Brain microvascular endothelial cell (primary cell): Measurements from ENCODE around the gene RNF222.

ENCODE experiments used
- DNase-seq: peaks from one replicate; pipeline ENCODE4 v3.0.0-alpha.2; 2020
- H3K27ac ChIP-seq: fragments of 250-450 bp; sonication (Bioruptor Pico); 2 replicates; pipeline ENCODE4 v1.5.1; 2020; ENCODE audit warnings: mild to moderate bottlenecking, moderate library complexity
- H3K27me3 ChIP-seq: fragments of 250-450 bp; sonication (Bioruptor Pico); replicated peaks from 2 replicates; pipeline ENCODE4 v1.5.1; 2020; ENCODE audit warnings: mild to moderate bottlenecking
- H3K36me3 ChIP-seq: fragments of 250-450 bp; sonication (Bioruptor Pico); replicated peaks from 2 replicates; pipeline ENCODE4 v1.5.1; 2020; ENCODE audit warnings: mild to moderate bottlenecking
- H3K4me3 ChIP-seq: 2 replicates; pipeline ENCODE4 v1.5.1; 2011; ENCODE audit warnings: low read depth, mild to moderate bottlenecking, control low read depth, low read length, moderate library complexity
- in situ Hi-C: cut with HindIII; loops from 2 replicates; pipeline ENCODE4 v1.10.0; 2017; ENCODE audit warnings: low sequenced_read_pairs, low pct_ligation_motif_present
- TF ChIP-seq, protein P1 (sequence below): IDR thresholded peaks from 2 replicates; pipeline ENCODE4 v1.5.1; 2011; ENCODE audit warnings: low read depth, mild to moderate bottlenecking, moderate library complexity, low read length, control low read depth, inconsistent platforms; ENCODE audit errors: missing control alignments

Gene RNF222, protein sequence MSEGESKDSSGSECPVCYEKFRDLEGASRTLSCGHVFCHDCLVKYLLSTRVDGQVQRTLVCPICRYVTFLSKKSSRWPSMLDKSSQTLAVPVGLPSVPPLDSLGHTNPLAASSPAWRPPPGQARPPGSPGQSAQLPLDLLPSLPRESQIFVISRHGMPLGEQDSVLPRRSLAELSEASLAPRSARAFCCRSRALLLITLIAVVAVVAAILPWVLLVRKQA

DNA sequence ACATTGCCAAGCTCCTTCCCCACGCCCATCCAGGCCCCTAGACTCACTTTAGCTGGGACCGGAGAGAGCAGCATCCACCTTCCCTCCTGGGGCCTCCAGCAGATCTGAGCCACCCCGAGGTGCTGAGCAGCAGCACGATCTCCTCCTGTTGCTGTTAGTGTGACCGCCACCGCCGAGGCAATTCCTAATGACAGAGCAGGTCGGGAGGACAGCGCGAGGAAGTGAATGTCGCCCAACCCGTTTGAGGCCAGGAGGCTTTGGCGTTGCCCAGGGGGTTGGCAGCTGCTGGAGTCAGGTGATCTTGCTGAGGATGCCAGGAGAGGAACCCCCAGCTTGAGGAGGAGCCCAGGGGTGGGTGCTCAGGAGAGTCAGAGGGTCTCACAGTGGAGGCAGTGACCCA lies at the start of gene RNF222:
Gene RNF222 (minus strand): TSS at position 192 of the 400 bp plus-strand sequence. CDS start 4,366 bp downstream, outside the sequence.
- TF ChIP-seq, protein P1, sequence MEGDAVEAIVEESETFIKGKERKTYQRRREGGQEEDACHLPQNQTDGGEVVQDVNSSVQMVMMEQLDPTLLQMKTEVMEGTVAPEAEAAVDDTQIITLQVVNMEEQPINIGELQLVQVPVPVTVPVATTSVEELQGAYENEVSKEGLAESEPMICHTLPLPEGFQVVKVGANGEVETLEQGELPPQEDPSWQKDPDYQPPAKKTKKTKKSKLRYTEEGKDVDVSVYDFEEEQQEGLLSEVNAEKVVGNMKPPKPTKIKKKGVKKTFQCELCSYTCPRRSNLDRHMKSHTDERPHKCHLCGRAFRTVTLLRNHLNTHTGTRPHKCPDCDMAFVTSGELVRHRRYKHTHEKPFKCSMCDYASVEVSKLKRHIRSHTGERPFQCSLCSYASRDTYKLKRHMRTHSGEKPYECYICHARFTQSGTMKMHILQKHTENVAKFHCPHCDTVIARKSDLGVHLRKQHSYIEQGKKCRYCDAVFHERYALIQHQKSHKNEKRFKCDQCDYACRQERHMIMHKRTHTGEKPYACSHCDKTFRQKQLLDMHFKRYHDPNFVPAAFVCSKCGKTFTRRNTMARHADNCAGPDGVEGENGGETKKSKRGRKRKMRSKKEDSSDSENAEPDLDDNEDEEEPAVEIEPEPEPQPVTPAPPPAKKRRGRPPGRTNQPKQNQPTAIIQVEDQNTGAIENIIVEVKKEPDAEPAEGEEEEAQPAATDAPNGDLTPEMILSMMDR: no peak
- Histone ChIP-seq H3K27ac (no peak within 1 kb of the TSS), H3K4me3 (no peak within 1 kb of the TSS), H3K36me3 (no peaks in the 10 kb centered on the region), H3K27me3 (no peaks in the 10 kb centered on the region)
- in situ Hi-C loops: no loop called here
- no peak for DNase-seq

DNA sequence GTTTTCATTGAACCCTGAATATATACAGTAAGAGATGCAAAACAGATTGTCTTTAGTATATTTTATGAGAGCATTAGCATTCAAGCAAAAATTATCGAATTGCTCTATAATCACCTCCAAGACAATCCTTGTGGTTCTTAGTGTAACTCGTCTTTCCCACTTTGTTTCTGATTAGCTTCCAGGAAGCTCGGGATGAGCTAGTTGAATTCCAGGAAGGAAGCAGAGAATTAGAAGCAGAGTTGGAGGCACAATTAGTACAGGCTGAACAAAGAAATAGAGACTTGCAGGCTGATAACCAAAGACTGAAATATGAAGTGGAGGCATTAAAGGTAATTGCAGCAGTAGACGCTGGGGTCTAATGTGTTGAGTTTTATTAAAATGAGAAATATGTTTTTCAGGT lies 47.9 kb upstream of the RNF222 start:
- DNase-seq: no peak
- in situ Hi-C loops: no loop called here
- TF ChIP-seq, protein P1: no peak
- Histone ChIP-seq H3K27me3 (no peaks in the 10 kb centered on the region), H3K27ac (no peak overlapping the region), H3K4me3 (no peak overlapping the region), H3K36me3 (peaks cover 52% of the 10 kb centered on the region)

DNA sequence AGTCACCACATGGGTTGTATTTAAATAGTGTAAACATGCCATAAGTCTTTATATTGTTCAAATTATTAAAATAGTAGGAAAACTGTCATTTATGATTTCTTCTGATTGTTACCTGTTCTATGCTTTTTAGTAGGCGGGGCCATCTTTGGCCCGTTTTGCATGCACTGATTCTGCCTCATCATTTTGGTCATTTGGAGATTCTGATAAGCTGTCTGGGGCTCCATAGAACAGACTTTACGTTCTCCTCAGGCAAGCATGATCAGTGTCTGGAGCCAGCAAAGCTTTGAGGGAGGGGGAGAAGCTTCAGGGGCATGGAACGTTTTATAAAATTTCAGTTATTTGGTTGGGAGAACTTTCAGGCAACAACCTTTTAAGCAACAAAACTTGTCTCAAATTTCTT lies 46.9 kb upstream of the RNF222 start:
- TF ChIP-seq, protein P1: no peak
- H3K36me3 ChIP-seq: peaks cover 45% of the 10 kb centered on the region
- in situ Hi-C loops: no loop called here
- H3K27ac ChIP-seq: no peak overlapping the region
- H3K27me3 ChIP-seq: no peaks in the 10 kb centered on the region
- no peak for DNase-seq
- no peak overlapping the region for H3K4me3 ChIP-seq

DNA sequence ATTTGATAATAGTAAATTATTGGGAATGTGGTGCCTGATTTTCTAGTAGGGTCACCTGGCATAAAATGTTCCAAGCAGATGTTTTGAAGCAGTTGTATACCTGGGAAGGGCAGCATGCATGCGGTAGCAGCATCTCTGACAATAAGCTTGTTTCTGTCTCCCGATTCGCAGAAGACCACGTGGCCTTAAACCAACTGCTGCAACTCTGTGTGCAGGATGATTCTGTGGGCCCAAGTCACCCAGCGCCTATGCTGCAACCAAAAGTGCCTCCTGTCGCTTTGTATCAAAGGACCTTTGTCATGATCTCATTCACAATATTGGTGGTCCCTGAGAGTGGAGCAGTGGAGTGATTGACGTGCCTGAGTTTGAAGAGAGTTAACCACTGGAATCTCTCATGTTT lies 46.1 kb upstream of the RNF222 start:
- H3K36me3 ChIP-seq: peaks cover 37% of the 10 kb centered on the region

DNA sequence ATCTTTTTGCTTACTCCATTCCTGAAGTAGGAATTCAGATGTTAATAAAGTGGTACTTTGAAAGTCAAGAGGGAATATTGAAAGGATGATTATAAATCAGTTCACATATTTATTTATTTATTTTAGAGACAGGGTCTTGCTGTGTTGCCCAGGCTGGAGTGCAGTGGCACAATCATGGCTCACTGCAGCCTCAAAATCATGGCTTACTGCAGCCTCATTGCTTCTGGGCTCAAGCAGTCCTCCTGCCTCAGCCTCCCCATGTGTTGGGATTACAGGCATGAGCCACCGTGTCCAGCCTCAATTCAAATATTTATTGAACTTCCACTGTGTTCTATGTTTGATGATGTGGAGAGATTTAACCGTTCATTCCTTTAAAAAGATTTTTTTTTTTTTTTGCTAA lies 44.7 kb upstream of the RNF222 start:
- H3K4me3 ChIP-seq: no peak overlapping the region
- in situ Hi-C loops: no loop called here
- TF ChIP-seq, protein P1: no peak
- no peak overlapping the region for H3K27ac ChIP-seq
- H3K27me3 ChIP-seq: no peaks in the 10 kb centered on the region
- DNase-seq: no peak
- peaks cover 29% of the 10 kb centered on the region for H3K36me3 ChIP-seq

More for the DNA sequence above, 46.1 kb upstream of the RNF222 start:
- Histone ChIP-seq H3K4me3 (no peak overlapping the region), H3K27ac (no peak overlapping the region), H3K27me3 (no peaks in the 10 kb centered on the region)
- TF ChIP-seq, protein P1: no peak
- in situ Hi-C loops: no loop called here
- DNase-seq: no peak

DNA sequence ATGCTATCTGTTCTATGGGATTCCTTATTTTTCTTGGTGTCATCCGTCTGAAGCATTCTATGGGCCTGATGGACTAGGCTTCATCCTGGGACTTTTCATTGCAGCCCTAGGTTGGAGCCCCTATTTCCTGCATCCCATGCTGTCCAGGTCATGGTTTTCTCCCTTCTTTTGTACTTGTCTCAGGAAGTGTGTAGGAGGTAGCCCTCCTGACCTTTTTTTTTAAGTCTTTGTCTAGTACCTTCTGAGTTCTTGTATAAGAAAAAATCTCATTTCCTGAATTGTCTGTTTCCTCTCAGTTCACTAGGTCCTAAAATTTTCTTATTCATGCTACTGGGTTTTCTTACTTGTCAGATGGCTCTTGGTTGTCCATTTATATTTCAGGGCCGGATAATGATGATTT lies 44.1 kb upstream of the RNF222 start:
- TF ChIP-seq, protein P1: no peak
- in situ Hi-C loops: no loop called here
- Histone ChIP-seq H3K27ac (no peak overlapping the region), H3K27me3 (no peaks in the 10 kb centered on the region), H3K36me3 (peaks cover 23% of the 10 kb centered on the region), H3K4me3 (no peak overlapping the region)
- DNase-seq: no peak
